Transverse colon (tissue), 4 donors: Measurements from ENCODE around the gene RAMP1. TPM values are rescaled to one million over a fixed set of nuclear protein-coding genes. Genes with fewer than 3 reads are reported as not detected.

Experiments used
- DNase-seq: peaks from one replicate; pipeline ENCODE4 v3.0.0-alpha.2; 2019
- H3K27ac ChIP-seq, 4 donors: fragments of 200-600 bp; sonication (generic); 2 replicates each; pipeline ENCODE4 v1.5.1; 2016 to 2018; ENCODE audit warnings: inconsistent platforms in 4 of 4
- H3K27me3 ChIP-seq: fragments of 200-600 bp; sonication (generic); 2 replicates; pipeline ENCODE4 v1.5.1; 2017; ENCODE audit warnings: inconsistent platforms
- H3K36me3 ChIP-seq, 4 donors: fragments of 200-600 bp; sonication (generic); 2 replicates each; pipeline ENCODE4 v1.5.1; 2017 to 2019; ENCODE audit warnings: inconsistent platforms in 4 of 4
- H3K4me1 ChIP-seq, 4 donors: fragments of 200-600 bp; sonication (generic); 2 replicates each; pipeline ENCODE4 v1.5.1; 2017 to 2020; ENCODE audit warnings: inconsistent platforms in 4 of 4
- H3K4me3 ChIP-seq, 4 donors: fragments of 200-600 bp; sonication (generic); 1 replicate in 1 of 4; 2 replicates in 3 of 4; pipeline versions ENCODE4 v1.5.1 to v1.6.1; 2017 to 2019; ENCODE audit warnings: inconsistent platforms in 4 of 4
- H3K9me3 ChIP-seq, 2 donors: fragments of 200-600 bp; sonication (generic); 2 replicates each; pipeline ENCODE4 v1.5.1; 2017 to 2019; ENCODE audit warnings: inconsistent platforms in 2 of 2
- EP300 ChIP-seq: sonication (generic); formaldehyde crosslinking; IDR thresholded peaks from one replicate; pipeline ENCODE4 v1.6.1; 2017; ENCODE audit warnings: antibody characterized with exemption, low read depth
- POLR2A ChIP-seq: fragments of 450-650 bp; IDR thresholded peaks from one replicate; pipeline ENCODE4 v1.6.1; 2016; ENCODE audit warnings: antibody characterized with exemption, mild to moderate bottlenecking, moderate library complexity
- POLR2AphosphoS5 ChIP-seq, 3 donors: sonication (generic); formaldehyde crosslinking; IDR thresholded peaks; one replicate each; pipeline ENCODE4 v1.6.1; 2016; ENCODE audit warnings: antibody characterized with exemption in 3 of 3
- WGBS, 2 donors: methylation state at CpG; one replicate each; pipeline ENCODE4 v1.1.5; 2018; ENCODE audit warnings: low coverage in 1 of 2; 5-methylcytosine and 5-hydroxymethylcytosine counted together
- in situ Hi-C, 4 donors: fragments of 200-750 bp; cut with MboI; loops; one replicate each; pipeline versions ENCODE4 v1.15.0 to v1.15.1; 2017; ENCODE audit warnings: low sequenced_read_pairs in 3 of 4, low pct_ligation_motif_present in 1 of 4, low pct_unique_long_range_greater_than_20kb in 1 of 4
- intact Hi-C: fragments of 100-400 bp; cut with DNase I; formaldehyde crosslinking; loops from one replicate; pipeline ENCODE4 v1.15.1; 2023; ENCODE audit warnings: low total_unique reads
- total RNA-seq, 4 donors: library from RNA; depleted of rRNA; stranded (reverse); fragments of >200 nt; gene quantifications; one replicate each; pipeline ENCODE4 v1.1.0, GENCODE V29; 2016
- TF ChIP-seq, protein P1 (sequence below), 5 experiments: fragments of 200-600 bp in 3 of 5; fragments of 450-650 bp in 2 of 5; sonication (generic) in 3 of 5; IDR thresholded peaks; 1 replicate in 2 of 5; 2 replicates in 3 of 5; pipeline ENCODE4 v1.5.1; 2016 to 2017; ENCODE audit warnings: antibody characterized with exemption in 5 of 5, inconsistent platforms in 3 of 5, mild to moderate bottlenecking in 2 of 5, moderate library complexity in 1 of 5

Gene RAMP1
- total RNA-seq, 4 donors from 2014 or later: 47.5 to 158 (median 95.7) TPM

DNA sequence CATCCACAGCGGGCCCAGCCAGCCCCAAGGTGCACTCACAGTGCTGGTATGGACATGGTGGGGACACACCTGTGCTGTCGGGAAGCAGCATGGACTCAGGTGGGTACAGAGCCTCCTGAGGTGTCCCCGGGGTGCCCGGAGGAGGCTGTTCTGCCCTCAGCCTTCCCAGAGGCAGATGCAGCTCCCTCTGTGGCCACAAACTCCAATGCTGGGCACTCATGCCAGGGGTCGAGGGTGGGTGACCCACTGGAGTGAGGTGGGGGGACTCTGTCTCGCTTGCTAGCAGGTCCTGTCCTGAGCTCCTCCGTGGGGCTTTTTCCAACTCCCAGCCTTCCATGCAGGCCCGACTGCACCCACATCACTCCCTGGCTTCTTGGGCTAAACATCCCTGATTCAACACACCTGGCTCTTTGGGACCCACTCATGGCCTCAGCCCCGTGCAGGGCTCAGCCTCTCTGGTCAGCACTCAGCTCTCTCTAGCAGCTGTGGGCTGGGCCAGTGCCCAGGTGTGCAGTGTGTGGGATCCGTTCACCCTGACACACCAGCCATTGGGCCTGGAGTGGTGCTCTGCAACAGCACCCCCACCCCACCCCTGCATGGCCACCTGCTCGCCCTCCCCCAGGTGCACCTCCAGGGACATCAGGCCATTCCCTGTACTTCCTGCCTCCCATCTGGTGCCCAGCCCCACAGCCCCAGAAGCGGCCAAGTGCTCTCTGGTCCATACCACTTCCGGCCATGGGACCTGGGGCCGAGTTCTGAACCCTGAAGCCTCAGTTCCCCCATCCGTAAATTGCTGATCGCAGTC lies 16.0 kb downstream of the RAMP1 start:
- intact Hi-C loops: no loop called here
- Histone ChIP-seq H3K9me3 (no peaks in the 10 kb centered on the region), H3K36me3 (no peaks in the 10 kb centered on the region), H3K27ac (peak overlapping the region; percentile 62 to 94 (median 86)), H3K4me3 (no peak overlapping the region), H3K27me3 (no peaks in the 10 kb centered on the region), H3K4me1 (peaks cover 19 to 45% (median 33%) of the 10 kb centered on the region in 4 donors)
- TF ChIP-seq EP300: no peak
- no peak for TF ChIP-seq POLR2A
- TF ChIP-seq POLR2AphosphoS5 (IDR thresholded peaks at IDR 0.05): no peak
- TF ChIP-seq, protein P1, sequence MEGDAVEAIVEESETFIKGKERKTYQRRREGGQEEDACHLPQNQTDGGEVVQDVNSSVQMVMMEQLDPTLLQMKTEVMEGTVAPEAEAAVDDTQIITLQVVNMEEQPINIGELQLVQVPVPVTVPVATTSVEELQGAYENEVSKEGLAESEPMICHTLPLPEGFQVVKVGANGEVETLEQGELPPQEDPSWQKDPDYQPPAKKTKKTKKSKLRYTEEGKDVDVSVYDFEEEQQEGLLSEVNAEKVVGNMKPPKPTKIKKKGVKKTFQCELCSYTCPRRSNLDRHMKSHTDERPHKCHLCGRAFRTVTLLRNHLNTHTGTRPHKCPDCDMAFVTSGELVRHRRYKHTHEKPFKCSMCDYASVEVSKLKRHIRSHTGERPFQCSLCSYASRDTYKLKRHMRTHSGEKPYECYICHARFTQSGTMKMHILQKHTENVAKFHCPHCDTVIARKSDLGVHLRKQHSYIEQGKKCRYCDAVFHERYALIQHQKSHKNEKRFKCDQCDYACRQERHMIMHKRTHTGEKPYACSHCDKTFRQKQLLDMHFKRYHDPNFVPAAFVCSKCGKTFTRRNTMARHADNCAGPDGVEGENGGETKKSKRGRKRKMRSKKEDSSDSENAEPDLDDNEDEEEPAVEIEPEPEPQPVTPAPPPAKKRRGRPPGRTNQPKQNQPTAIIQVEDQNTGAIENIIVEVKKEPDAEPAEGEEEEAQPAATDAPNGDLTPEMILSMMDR (IDR thresholded peaks at IDR 0.05): no peak
- in situ Hi-C loops: no loop called here
- no peak for DNase-seq
- WGBS, 2 donors: 78% methylated on average over 11 of the region's 16 CpGs; no CpG with 5 or more reads in 1 of the 2 donors

DNA sequence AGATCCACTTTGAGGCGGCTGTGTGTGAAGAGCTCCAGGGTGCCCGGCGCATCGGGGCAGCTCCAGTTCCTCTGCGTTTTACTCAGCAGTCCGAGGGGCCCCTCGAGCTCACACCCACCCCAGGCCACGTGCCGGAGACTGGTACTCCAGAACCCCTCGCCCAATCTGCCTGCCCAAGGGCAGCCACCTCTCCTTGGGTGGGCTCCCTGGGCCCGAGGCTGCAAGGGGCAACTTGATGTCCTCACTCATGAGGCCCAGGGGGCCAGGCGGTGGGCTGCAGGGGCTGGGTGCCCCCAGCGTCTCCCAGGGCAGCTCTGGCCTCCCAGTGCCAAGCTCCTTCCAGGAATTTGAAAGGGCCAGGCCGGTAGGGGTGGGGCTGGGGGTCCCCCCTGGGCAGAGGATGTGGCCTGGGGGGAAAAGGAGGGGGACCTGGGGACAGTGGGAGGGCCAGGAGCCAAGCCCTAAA lies 16.7 kb downstream of the RAMP1 start:
- H3K27ac ChIP-seq: peak overlapping the region; percentile 38 to 94 (median 86)
- 75% methylated on average over 7 of the region's 14 CpGs; no CpG with 5 or more reads in 1 of the 2 donors for WGBS, 2 donors
- in situ Hi-C loops: no loop called here

DNA sequence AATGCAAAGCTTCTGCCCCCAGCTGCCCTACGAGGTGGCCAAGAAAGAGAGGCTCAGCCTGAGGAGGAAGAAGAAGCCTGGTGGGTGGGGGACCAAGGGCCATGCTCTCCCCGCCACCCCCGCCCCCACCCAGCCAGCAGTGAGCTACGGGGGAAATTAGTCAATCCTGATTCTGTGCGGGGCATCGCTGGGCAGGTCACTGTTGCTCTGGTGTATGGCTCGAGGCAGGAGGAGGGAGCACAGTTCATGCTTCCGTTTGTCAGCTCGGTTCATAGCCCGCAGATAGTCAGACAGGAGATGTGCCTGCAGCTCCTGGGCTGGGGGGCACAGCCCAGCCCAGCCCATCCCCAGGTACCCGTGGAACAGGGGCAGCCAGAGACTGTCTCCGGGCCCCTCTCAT lies 17.1 kb downstream of the RAMP1 start:
- intact Hi-C loops: no loop called here
- WGBS, 2 donors: 68% methylated on average over 10 of the region's 12 CpGs; no CpG with 5 or more reads in 1 of the 2 donors

More for the DNA sequence above, 16.7 kb downstream of the RAMP1 start:
- no peaks in the 10 kb centered on the region for H3K36me3 ChIP-seq
- H3K27me3 ChIP-seq: no peaks in the 10 kb centered on the region
- TF ChIP-seq POLR2AphosphoS5 (IDR thresholded peaks at IDR 0.05) (no peak), POLR2A (no peak), EP300 (no peak)
- TF ChIP-seq, protein P1 (IDR thresholded peaks at IDR 0.05): no peak
- no peak for DNase-seq
- no peaks in the 10 kb centered on the region for H3K9me3 ChIP-seq
- intact Hi-C loops: no loop called here
- H3K4me3 ChIP-seq: no peak overlapping the region
- peaks cover 19 to 45% (median 32%) of the 10 kb centered on the region in 4 donors for H3K4me1 ChIP-seq

DNA sequence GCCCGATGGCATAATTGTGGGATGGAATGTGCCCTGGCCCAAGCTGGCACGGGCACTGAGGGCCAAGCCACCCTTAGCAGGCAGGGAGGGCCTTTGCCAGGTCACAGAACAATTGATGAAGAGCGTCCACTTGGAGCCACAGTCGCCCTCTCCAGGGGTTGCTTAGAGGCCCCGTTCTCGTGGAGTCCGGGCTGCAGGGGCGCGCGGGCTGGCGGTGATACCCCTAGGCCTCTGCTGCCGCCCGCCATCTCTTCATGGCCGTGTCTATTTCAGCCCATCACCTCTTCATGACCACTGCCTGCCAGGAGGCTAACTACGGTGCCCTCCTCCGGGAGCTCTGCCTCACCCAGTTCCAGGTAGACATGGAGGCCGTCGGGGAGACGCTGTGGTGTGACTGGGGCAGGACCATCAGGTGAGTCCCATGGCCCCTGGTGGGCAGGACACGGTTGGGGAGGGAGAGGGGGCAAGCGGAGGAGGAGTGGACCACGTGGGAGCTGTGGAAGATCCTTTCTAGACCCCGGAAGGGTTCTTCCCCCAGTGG lies 17.6 kb downstream of the RAMP1 start:
- in situ Hi-C loops: no loop called here
- intact Hi-C loops: no loop called here
- 93% methylated on average over 23 of the region's 23 CpGs; no CpG with 5 or more reads in 1 of the 2 donors for WGBS, 2 donors
- TF ChIP-seq EP300 (no peak), POLR2AphosphoS5 (IDR thresholded peaks at IDR 0.05) (no peak), POLR2A (no peak)
- TF ChIP-seq, protein P1 (IDR thresholded peaks at IDR 0.05): no peak
- no peaks in the 10 kb centered on the region for H3K36me3 ChIP-seq
- H3K9me3 ChIP-seq: no peaks in the 10 kb centered on the region
- DNase-seq: no peak
- H3K27me3 ChIP-seq: no peaks in the 10 kb centered on the region
- no peak overlapping the region for H3K4me3 ChIP-seq
- H3K27ac ChIP-seq: peak overlapping the region; percentile 38 to 94 (median 86)
- H3K4me1 ChIP-seq: peaks cover 14 to 44% (median 28%) of the 10 kb centered on the region in 4 donors

More for the DNA sequence above, 17.1 kb downstream of the RAMP1 start:
- Histone ChIP-seq H3K4me1 (peaks cover 16 to 45% (median 31%) of the 10 kb centered on the region in 4 donors), H3K27ac (peak overlapping the region; percentile 38 to 94 (median 86)), H3K9me3 (no peaks in the 10 kb centered on the region), H3K27me3 (no peaks in the 10 kb centered on the region), H3K4me3 (no peak overlapping the region), H3K36me3 (no peaks in the 10 kb centered on the region)
- no peak for DNase-seq
- in situ Hi-C loops: no loop called here
- no peak for TF ChIP-seq POLR2AphosphoS5 (IDR thresholded peaks at IDR 0.05)
- no peak for TF ChIP-seq POLR2A
- TF ChIP-seq, protein P1 (IDR thresholded peaks at IDR 0.05): no peak
- no peak for TF ChIP-seq EP300
